HepG2 (cell line): Measurements from ENCODE around the gene GPBAR1. TPM values are rescaled to one million over a fixed set of nuclear protein-coding genes. Genes with fewer than 3 reads are reported as not detected.

Experiments
- ARID2 ChIP-seq: sonication (generic); formaldehyde crosslinking; IDR thresholded peaks from 2 replicates; pipeline ENCODE4 v1.8.1; 2022; ENCODE audit warnings: mild to moderate bottlenecking, missing genetic modification reagents, borderline replicate concordance
- ATAD3A ChIP-seq: sonication (generic); formaldehyde crosslinking; IDR thresholded peaks from 2 replicates; pipeline ENCODE4 v1.4.0; 2020; ENCODE audit warnings: missing genetic modification reagents
- ATM ChIP-seq: fragments of 450-650 bp; IDR thresholded peaks from 2 replicates; pipeline ENCODE4 v1.7.1; 2017; ENCODE audit warnings: mild to moderate bottlenecking, borderline replicate concordance
- BRCA1 ChIP-seq: sonication (generic); formaldehyde crosslinking; IDR thresholded peaks from 2 replicates; pipeline ENCODE4 v1.4.0; 2020; ENCODE audit warnings: missing genetic modification reagents
- CEBPZ ChIP-seq: IDR thresholded peaks from 2 replicates; pipeline ENCODE4 v1.6.1; 2012; ENCODE audit warnings: low read length, improper control_type of control experiment
- CENPX ChIP-seq: sonication (generic); formaldehyde crosslinking; IDR thresholded peaks from 2 replicates; pipeline ENCODE4 v1.9.0; 2021; ENCODE audit warnings: mild to moderate bottlenecking, missing genetic modification reagents, moderate library complexity
- HBP1 ChIP-seq: IDR thresholded peaks from 2 replicates; pipeline ENCODE4 v1.6.1; 2016; ENCODE audit warnings: low read depth, control low read depth
- HDAC2 ChIP-seq: sonication (generic); formaldehyde crosslinking; IDR thresholded peaks from 2 replicates; pipeline ENCODE4 v1.4.0; 2020; ENCODE audit warnings: missing genetic modification reagents
- HMG20B ChIP-seq: conservative IDR thresholded peaks from 2 replicates; pipeline ENCODE4 v1.6.1; 2016; ENCODE audit warnings: missing genetic modification reagents, missing compliant biosample characterization
- IRF1 ChIP-seq: sonication (generic); formaldehyde crosslinking; IDR thresholded peaks from 2 replicates; pipeline ENCODE4 v1.4.0; 2020; ENCODE audit warnings: low read depth, mild to moderate bottlenecking, missing genetic modification reagents
- KDM1A ChIP-seq: IDR thresholded peaks from 2 replicates; pipeline ENCODE4 v1.6.1; 2016; ENCODE audit warnings: missing compliant biosample characterization
- MLX ChIP-seq: IDR thresholded peaks from 2 replicates; pipeline ENCODE4 v1.6.1; 2016
- SMARCC2 ChIP-seq: fragments of 450-650 bp; IDR thresholded peaks from 2 replicates; pipeline ENCODE4 v1.6.1; 2017; ENCODE audit warnings: antibody characterized with exemption, mild to moderate bottlenecking
- SOX5 ChIP-seq: IDR thresholded peaks from 2 replicates; pipeline ENCODE4 v1.6.1; 2016; ENCODE audit warnings: borderline replicate concordance
- TAF1 ChIP-seq: sonication (generic); formaldehyde crosslinking; IDR thresholded peaks from 2 replicates; pipeline ENCODE4 v1.4.0; 2020; ENCODE audit warnings: missing genetic modification reagents
- TCF7 ChIP-seq: sonication (generic); IDR thresholded peaks from 2 replicates; pipeline ENCODE4 v1.6.1; 2016; ENCODE audit warnings: antibody characterized with exemption, low read depth
- TFDP1 ChIP-seq: IDR thresholded peaks from 2 replicates; pipeline ENCODE4 v1.6.1; 2016; ENCODE audit warnings: missing compliant biosample characterization, missing genetic modification reagents, borderline replicate concordance
- ZNF20 ChIP-seq: sonication (generic); formaldehyde crosslinking; IDR thresholded peaks from 2 replicates; pipeline ENCODE4 v1.4.0; 2020; ENCODE audit warnings: mild to moderate bottlenecking, moderate library complexity, missing genetic modification reagents
- ZNF577 ChIP-seq: sonication (generic); formaldehyde crosslinking; IDR thresholded peaks from 2 replicates; pipeline ENCODE4 v1.4.0; 2020; ENCODE audit warnings: mild to moderate bottlenecking, low read depth, missing genetic modification reagents, borderline replicate concordance
- ZNF616 ChIP-seq: sonication (generic); formaldehyde crosslinking; IDR thresholded peaks from 2 replicates; pipeline ENCODE4 v1.5.0; 2020; ENCODE audit warnings: low read depth, mild to moderate bottlenecking, missing genetic modification reagents
- ZNF761 ChIP-seq: sonication (generic); formaldehyde crosslinking; conservative IDR thresholded peaks from 2 replicates; pipeline ENCODE4 v1.4.0; 2020; ENCODE audit warnings: mild to moderate bottlenecking, missing genetic modification reagents
- ZNF782 ChIP-seq: sonication (generic); formaldehyde crosslinking; IDR thresholded peaks from 2 replicates; pipeline ENCODE4 v1.4.0; 2020; ENCODE audit warnings: missing genetic modification reagents, mild to moderate bottlenecking, borderline replicate concordance
- ZZZ3 ChIP-seq: sonication (generic); formaldehyde crosslinking; IDR thresholded peaks from 2 replicates; pipeline ENCODE4 v1.4.0; 2020; ENCODE audit warnings: missing genetic modification reagents, mild to moderate bottlenecking, borderline replicate concordance
- polyA plus RNA-seq, 8 experiments: library from polyadenylated mRNA; depleted of rRNA in 3 of 8; stranded (reverse) in 7 of 8; unstranded in 1 of 8; fragments of >200 nt; fragmentation: Illumina TruSeq in 4 of 8; extraction: Trizol in 4 of 8; gene quantifications; 2 replicates each; pipeline versions ENCODE4 v1.2.1 to v1.2.3, GENCODE V29; 2011 to 2016; ENCODE audit warnings: low read depth in 4 of 8, missing spikeins in 1 of 8, mixed read lengths in 1 of 8; ENCODE audit not compliant: insufficient read depth in 1 of 8
- total RNA-seq, 5 experiments: library from RNA; depleted of rRNA; stranded (reverse); fragments of >200 nt; fragmentation: Illumina TruSeq; extraction: Trizol; gene quantifications; 2 replicates each; pipeline ENCODE4 v1.2.3, GENCODE V29; 2016; ENCODE audit warnings: low read depth in 1 of 5

GPBAR1 gene
- total and polyA plus RNA-seq, 2 of the 13 experiments (the other 11 are each of a cell fraction or from before 2014, with no cell fraction given): 0.05 to 0.09 TPM

- TF ChIP-seq IRF1 (CRISPR knock-in tag) (no peak), HMG20B (CRISPR knock-in tag) (peak; percentile 45; the same call in 1 of the 2 replicates), CEBPZ (no peak), SMARCC2 (no peak), ATAD3A (CRISPR knock-in tag) (no peak), ZNF616 (CRISPR knock-in tag) (no peak), TFDP1 (peak; percentile 79), ZNF782 (CRISPR knock-in tag) (0 out of 2 replicates have a peak, but pooled peaks have one; percentile 82), BRCA1 (CRISPR knock-in tag) (no peak), ZNF761 (CRISPR knock-in tag) (no peak), SOX5 (CRISPR knock-in tag) (no peak), HBP1 (CRISPR knock-in tag) (0 out of 2 replicates have a peak, but pooled peaks have one; percentile 34), KDM1A (CRISPR knock-in tag) (no peak), HDAC2 (no peak; the same call in 1 of the 2 replicates), ZZZ3 (0 out of 2 replicates have a peak, but pooled peaks have one; percentile 75), ZNF577 (CRISPR knock-in tag) (no peak), TCF7 (no peak), CENPX (no peak), ZNF20 (CRISPR knock-in tag) (no peak), TAF1 (CRISPR knock-in tag) (peak; percentile 79), MLX (CRISPR knock-in tag) (no peak), ARID2 (peak; percentile 79; the same call in 1 of the 2 replicates), ATM (no peak)
Observed at GRCh38 chr2:218292048-218293014, 31.5 kb downstream of the GPBAR1 start, which contains the start of gene TMBIM1 (continued).
